NCI-H1417 treated with DMSO at 0.1 percent for 48 hours (cell line): ENCODE results near the gene TVP23A.

Experiments
- DNase-seq: peaks from one replicate; lab custom pipeline; 2025; lab: John Stamatoyannopoulos, UW

The TVP23A gene

GRCh38 chr16:10817963-10818941 is at the start of gene TVP23A:
Gene TVP23A (minus strand): TSS chr16:10818794. CDS start chr16:10818493, 301 bp downstream.
- DNase-seq: no peak

DNA sequence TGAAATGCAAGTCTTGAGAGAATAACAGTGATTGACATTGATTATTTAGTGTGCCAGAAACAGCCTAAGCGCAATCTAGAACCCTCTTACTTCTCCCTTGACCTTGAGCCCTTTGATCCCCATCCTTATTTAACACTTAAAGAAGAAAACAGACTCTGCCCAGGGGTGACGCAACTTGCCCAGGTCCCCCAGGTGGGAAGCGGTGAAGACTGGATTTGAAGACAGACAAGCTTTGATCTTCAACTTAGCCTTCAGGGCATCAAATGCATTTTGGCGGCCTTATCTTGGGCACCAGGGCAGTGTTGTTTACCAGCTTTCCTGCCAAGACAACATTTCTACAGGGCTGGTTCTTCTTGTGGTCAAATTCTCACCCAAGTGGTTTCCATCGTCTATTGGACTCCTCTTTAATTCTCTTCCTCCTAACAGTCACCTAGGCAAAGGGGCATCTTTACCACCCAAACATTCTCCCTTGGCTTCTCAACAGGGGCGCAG is 49.6 kb upstream of the TVP23A start:
- no peak for DNase-seq

DNA sequence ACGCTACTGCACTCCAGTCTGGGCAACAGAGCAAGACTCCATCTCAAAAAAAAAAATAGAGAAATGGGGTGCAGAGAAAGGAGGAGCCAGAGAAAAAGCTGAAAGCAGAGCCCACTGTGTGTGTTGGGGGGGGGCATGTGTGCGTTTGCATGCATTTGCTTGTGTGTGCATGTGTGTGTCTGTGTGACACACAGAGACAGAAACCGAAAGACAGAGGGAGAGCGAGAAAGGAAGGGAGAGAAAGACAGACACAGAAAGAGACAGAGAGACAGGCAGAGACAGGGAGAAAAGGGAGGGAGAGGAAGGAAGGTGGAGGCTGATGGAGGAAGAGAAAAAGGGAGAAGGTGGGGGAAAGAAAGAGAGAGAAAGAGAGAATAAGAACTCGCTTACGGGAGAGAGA is 48.6 kb upstream of the TVP23A start:
- no peak for DNase-seq

GRCh38 chr16:10865991-10866966 is 47.7 kb upstream of the TVP23A start:
- DNase-seq: no peak

GRCh38 chr16:10862438-10862837 is 43.8 kb upstream of the TVP23A start:
- no peak for DNase-seq

GRCh38 chr16:10859658-10860057 is 41.1 kb upstream of the TVP23A start:
- DNase-seq: no peak

DNA sequence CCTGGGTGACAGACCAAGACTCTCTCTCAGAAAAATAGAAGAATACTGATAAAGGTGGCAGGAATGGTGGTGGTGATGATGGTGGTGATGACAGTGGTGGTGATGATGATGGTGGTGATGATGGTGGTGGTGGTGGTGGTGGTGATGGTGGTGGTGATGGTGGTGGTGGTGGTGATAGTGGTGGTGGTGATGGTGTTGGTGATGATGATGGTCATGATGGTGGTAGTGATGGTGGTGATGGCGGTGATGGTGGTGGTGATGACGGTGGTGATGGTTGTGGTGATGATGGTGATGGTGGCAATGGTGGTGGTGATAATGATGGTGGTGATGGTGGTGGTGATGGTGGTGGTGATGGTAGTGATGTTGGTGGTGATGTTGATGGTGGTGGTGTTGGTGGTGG is 40.4 kb upstream of the TVP23A start:
- DNase-seq: no peak

DNA sequence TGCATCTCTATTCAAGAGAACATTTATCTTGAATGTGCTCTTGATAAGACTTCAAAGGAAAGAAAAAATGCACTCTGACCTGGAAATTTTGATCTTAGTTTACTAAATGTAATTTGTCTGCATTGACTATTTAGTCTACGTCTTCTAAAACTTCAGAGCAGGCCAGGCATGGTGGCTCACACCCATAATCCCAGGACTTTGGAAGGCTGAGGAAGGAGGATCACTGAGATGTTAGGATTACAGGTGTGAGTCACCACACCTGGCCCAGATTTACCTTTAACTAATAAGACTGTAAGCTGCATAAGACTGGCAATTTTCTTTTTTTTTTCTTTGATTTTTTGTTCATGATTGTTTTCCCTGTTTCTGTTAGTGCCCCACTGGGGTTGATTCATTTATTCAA is 39.6 kb upstream of the TVP23A start:
- no peak for DNase-seq

DNA sequence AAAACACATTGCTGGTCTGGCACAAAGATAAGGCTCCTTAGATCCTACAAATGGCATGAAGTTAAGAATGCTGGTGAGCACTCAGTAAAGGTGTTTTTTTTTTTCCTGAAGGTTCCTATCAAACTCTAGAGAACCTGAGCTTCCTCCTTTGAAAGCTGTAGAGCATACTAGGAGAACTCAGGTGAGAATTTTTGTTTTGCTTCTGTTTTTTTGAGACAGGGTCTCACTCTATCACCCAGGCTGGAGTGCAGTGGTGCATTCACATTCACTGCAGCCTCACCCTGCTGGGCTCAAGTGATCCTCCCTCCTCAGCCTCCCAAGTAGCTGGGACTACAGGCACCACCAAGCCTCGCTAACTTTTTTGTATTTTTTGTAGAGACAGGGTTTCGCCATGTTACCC is 37.4 kb upstream of the TVP23A start:
- no peak for DNase-seq

DNA sequence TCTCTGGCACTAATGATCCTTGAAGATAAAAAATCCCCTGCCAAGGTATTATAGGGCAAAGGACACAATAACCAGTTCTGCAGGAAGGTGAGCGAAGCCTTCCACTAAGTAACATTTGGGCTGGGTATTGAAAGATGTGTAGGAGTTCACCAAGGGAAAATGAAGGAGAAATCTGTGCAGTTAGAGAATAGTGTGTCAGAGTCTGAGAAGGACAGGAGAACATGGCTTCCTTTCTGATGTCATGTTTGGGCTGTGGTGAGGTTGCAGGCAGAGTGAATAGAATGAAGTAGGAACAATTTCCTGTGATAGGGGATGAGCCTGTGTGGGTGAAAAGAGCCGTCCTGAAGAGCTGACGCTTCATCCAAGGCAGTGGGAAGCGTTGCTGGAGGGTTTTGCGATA is 34.4 kb upstream of the TVP23A start:
- DNase-seq: no peak

DNA sequence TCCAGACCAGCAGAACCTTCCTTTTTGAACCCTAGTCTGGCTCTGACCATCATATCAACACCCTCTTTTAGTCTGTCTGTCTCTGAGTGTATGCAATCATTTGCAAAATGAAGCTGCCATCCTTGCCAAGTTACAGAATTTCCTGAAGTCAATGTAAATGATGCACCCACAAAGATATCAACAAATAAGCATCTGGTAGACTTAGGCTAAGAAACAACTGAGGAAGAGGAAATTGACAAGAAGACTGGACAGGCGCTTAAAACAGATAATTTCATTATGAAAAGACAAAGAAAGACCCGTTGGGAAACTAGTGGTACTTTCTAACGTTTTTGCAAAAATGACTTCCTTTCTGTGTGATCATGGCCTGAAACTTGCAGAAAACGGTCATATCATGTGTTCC is 33.7 kb upstream of the TVP23A start:
- DNase-seq: no peak

DNA sequence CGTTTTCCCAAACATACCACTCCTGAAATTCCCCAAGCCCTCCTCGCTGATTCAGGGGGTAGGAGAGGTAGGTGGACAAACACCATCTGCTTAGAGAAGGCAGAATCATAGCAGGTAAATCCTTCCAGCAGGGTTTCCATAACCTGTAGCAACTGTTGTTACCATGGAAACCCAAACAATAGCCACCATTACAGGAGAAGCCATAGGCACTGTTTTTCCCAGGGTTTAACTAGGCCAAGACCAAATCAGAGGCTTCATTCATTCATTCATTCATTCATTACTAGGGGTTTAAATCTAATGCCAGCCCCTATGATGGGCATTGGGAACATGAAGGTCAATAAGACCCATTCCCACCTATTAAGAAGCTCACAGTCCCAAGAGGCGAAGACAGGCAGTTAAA is 32.9 kb upstream of the TVP23A start:
- no peak for DNase-seq

DNA sequence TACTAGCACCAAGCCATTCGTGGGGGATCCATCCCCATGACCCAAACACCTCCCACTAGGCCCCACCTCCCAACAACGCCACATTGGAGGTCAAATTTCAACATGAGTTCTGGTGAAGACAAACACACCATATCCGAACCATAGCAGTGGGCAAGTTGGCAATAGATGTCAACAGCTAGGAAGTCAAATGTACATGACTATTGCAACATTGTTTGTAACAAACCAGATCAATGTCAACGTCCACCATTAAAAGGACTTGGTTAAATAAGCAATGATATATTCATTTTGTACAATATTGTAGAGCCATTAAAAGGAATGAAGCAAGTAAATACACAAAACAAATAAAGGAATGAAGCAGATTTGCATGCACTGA is 31.9 kb upstream of the TVP23A start:
- no peak for DNase-seq

GRCh38 chr16:10849736-10850477 is 31.3 kb upstream of the TVP23A start:
- no peak for DNase-seq

DNA sequence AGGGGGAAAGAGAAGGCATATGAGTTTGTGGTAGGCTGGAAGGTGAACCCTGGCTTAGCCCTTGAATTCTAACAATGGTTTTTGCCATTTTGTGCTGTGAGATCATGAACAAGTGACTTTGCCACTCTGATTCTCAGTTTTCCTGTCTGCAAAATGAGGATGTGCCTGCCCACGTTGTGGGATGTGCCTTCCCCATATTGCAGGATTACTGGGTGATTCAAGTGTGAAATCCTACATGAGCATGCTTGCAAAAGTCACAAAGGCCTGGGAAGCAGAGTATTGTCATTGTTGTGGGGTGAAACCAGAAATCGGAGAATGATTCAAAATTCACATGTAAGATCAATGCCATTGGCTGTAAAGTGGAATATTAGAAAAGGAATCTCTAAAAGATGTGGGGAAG is 28.6 kb upstream of the TVP23A start:
- DNase-seq: no peak

DNA sequence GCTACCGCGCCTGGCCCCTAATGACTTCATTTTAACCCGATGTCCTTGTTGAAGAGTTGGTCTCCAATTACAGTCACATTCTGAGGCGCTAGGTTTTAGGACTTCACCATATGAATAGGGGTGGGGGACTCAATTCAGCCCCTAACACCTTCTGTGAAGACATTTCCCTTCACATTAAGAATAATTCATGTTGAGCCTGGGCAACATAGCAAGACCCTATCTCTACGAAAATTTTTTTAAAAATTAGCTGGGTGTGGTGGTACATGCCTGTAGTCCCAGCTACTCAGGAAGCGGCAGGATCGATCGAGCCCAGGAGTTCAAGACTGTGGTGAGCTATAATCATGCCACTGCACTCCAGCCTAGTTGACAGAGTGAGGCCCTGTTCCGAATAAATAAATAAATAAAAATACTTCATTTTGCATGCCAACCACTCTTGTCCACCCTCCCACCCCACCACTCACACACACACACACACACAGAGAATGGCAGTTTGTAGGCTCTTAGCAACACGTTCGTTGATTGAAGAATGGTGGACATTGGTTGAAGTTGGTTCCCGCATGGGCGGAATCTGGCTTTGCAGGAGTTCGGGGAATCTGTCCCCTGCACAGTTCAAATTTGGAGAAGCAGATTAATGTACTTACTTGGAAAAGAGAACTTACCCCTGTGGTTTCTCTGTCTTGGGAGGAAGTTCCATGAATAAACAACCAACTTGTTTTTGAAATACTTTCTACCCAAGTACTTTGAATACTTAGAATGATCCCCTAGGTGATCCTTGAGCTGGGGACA is 27.8 kb upstream of the TVP23A start:
- no peak for DNase-seq

- no peak for DNase-seq
These were observed 22.1 kb upstream of the TVP23A start for GRCh38 chr16:10840703-10841102.

GRCh38 chr16:10839279-10839666 is 20.7 kb upstream of the TVP23A start:
- no peak for DNase-seq

DNA sequence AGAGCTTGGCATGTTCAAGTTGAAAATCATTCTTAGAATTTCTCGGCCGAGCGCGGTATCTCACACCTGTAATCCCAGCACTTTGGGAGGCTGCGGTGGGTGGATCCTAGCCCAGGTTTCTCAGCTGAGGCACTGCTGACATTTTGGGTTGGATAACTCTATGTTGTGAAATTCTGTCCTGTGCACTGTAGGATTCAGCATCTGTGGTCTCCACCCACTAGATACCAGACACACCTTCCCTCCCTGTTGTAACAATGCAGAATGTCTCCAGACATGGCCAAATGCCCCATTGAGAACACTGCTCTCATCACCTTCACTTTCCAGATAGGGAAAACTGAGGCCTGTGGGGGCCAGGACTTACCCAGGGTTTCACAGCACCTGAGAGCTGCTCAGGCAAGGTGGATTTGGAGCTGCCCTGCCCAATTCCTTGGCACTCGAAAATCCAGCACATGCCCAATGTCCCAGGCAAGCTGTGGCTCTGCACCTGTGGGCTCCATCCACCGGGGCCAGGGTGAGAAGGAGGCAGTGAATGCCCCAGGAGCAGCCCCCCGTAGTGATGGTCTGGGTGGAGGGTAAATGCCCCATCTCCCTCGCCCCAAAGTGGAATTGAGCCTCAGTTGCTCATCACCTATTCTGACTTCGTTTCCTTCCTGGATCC is 20.2 kb upstream of the TVP23A start:
- no peak for DNase-seq

DNA sequence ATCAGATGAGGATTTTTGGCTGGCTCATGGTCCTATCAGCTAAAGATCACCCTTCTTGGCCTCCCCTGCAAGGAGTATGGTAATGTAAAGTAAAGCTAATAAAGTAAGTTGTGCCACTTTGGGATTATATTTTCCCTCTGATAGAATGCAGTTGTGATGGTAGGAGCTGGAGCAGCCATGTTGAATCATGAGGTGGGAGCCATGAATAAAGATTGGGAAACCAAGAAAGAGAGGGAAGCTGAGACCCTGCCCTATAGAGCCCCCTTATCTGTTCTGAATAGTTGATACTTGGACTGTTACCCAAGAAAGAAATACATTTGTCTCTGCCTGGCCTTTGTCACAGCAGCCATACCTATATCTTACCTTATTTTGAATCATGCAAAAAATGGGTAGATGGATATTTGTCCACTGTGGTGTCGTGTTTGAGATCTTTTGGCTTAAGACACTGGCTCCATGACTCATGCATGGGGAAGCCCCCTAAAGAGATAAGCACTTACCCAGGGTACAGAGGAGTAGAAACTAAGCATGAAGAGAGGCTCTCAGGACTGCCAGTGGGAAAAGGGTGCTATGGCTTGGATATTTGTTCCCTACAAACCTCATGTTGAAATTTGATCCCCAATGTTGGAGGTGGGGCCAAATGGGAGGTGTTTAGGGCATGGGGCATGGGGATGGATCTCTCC is 17.7 kb upstream of the TVP23A start:
- DNase-seq: no peak
